Adrenal gland (tissue), 12 donors: Measurements from ENCODE around the gene MAN1A2. TPM values are rescaled to one million over a fixed set of nuclear protein-coding genes. Genes with fewer than 3 reads are reported as not detected.

ENCODE experiments used
- DNase-seq, 7 donors: peaks; one replicate each; pipeline ENCODE4 v3.0.0-alpha.2; 2019 to 2020
- H3K27ac ChIP-seq, 5 donors: fragments of 200-600 bp; sonication (generic) in 4 of 5; 1 replicate in 3 of 5; 2 replicates in 2 of 5; pipeline versions ENCODE4 v1.5.1 to v1.8.0; 2016 to 2020; ENCODE audit warnings: mild to moderate bottlenecking in 1 of 5
- H3K27me3 ChIP-seq: fragments of 200-600 bp; 2 replicates; pipeline ENCODE4 v1.8.0; 2021
- H3K36me3 ChIP-seq, 2 donors: fragments of 200-600 bp; replicated peaks in 1 of 2; 1 replicate in 1 of 2; 2 replicates in 1 of 2; pipeline versions ENCODE4 v1.5.1 to v1.8.0; 2018 to 2022
- H3K4me1 ChIP-seq, 2 donors: fragments of 200-600 bp; replicated peaks in 1 of 2; 1 replicate in 1 of 2; 2 replicates in 1 of 2; pipeline versions ENCODE4 v1.5.1 to v1.8.0; 2018 to 2021
- H3K4me3 ChIP-seq, 4 donors: fragments of 200-600 bp; sonication (generic) in 3 of 4; one replicate each; pipeline ENCODE4 v1.5.1; 2016 to 2018
- H3K9me3 ChIP-seq, 3 donors: fragments of 200-600 bp; sonication (generic) in 1 of 3; replicated peaks in 1 of 3; 1 replicate in 2 of 3; 2 replicates in 1 of 3; pipeline versions ENCODE4 v1.5.1 to v1.8.0; 2016 to 2021
- POLR2A ChIP-seq, 2 donors: fragments of 450-650 bp; IDR thresholded peaks; one replicate each; pipeline ENCODE4 v1.6.1; 2017; ENCODE audit warnings: antibody characterized with exemption in 2 of 2, mild to moderate bottlenecking in 2 of 2, moderate library complexity in 1 of 2
- WGBS, 4 donors: extraction: QIAGEN DNeasy Blood & Tissue Kit in 2 of 4; methylation state at CpG; one replicate each; pipeline versions ENCODE4 v1.1.5 to v1.1.7; 2013 to 2017; 5-methylcytosine and 5-hydroxymethylcytosine counted together
- intact Hi-C, 2 donors: fragments of 100-400 bp; cut with DNase I; formaldehyde crosslinking; loops; one replicate each; pipeline versions ENCODE4 v1.14.1 to v1.15.0; 2022 to 2023
- polyA plus RNA-seq, 3 donors: library from polyadenylated mRNA; stranded (reverse); fragments of 200-250 nt in 2 of 3; fragments of 350-450 nt in 1 of 3; fragmentation: Illumina TruSeq in 1 of 3; extraction: RNeasy Lipid Tissue Mini Kit (QIAGEN cat#74804) in 1 of 3; gene quantifications; one replicate each; pipeline ENCODE4 v1.2.3, GENCODE V29; 2013 to 2014
- total RNA-seq, 9 donors: library from RNA; depleted of rRNA in 4 of 9; stranded (reverse); fragments of >200 nt in 4 of 9; fragments of 120-200 nt in 1 of 9; fragmentation: NEBNext Ultra II Directional in 1 of 9; extraction: Animal tissue kit (Norgen Biotek cat#: 25700) in 1 of 9; gene quantifications; one replicate each; pipeline versions ENCODE4 v1.1.0 to v1.2.4, GENCODE V29; 2013 to 2023
- TF ChIP-seq, protein P1 (sequence below), 6 experiments: fragments of 450-650 bp in 4 of 6; fragments of 200-600 bp in 2 of 6; sonication (generic) in 1 of 6; IDR thresholded peaks; 1 replicate in 5 of 6; 2 replicates in 1 of 6; pipeline versions ENCODE4 v1.5.1 to v1.8.0; 2016 to 2021; ENCODE audit warnings: antibody characterized with exemption in 6 of 6, mild to moderate bottlenecking in 2 of 6, moderate library complexity in 1 of 6
- donor health status: healthy with polysubstance abuse.
- donor health status: Bipolar disorder and iron deficiency.
- donor health status: DM: yes; HTN: yes; CAD: no.
- donor health status: DM: no; HTN: no; CAD: no.
- donor health status: DM: no; HTN: no; CAD: no.
- donor health status: DM: yes; HTN: yes; CAD: no.

The MAN1A2 gene
- total and polyA plus RNA-seq, 12 donors = 4.4 to 45.2 (median 34.1) TPM

DNA sequence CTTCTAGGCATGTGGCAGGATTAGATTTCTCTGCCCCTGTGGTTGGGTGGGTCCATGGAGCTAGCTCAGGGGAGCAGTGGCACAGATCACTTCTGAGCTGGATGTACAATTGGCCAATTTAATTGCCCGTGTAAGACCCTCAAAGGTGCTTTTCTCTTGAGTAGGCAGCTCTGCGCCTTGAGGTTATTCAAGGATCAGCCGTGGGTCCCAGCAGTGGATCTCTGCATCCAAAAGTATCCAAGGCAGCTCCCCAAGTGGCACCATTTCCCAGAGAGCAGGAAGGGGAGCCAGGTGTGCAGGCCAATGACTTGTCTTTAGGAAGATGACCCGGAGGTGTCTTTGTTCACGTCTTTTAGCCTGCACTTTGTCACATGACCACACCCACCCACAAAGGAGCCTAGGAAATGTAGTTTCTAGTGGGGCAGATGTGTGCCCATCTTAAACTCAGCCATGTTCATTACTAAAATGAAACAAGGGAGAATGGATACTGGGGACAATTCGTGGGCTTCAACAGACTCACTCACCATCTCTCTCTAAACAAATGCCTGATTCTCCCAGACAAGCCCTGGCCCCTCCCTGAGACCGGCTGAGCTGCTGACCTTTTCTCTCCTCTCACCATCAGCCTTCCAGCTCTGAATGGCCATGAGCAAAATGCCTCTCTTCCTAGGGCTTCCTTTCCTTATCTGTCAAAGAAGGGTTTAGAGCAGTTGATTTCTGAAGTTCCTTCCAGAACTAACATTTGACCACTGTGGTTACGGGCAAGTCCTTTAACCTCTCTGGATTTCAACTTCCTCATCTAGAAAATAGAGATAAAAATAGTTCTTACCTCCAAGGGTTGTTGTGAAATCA lies 197.2 kb downstream of the MAN1A2 start:
- 69 to 73% (median 72%) methylated on average over 8 of the region's 8 CpGs for WGBS, 4 donors
- Histone ChIP-seq H3K9me3 (no peaks in the 10 kb centered on the region), H3K4me1 (no peaks in the 10 kb centered on the region), H3K36me3 (no peaks in the 10 kb centered on the region), H3K27me3 (no peaks in the 10 kb centered on the region), H3K27ac (no peak overlapping the region), H3K4me3 (no peak overlapping the region)
- no peak for DNase-seq
- TF ChIP-seq, protein P1, sequence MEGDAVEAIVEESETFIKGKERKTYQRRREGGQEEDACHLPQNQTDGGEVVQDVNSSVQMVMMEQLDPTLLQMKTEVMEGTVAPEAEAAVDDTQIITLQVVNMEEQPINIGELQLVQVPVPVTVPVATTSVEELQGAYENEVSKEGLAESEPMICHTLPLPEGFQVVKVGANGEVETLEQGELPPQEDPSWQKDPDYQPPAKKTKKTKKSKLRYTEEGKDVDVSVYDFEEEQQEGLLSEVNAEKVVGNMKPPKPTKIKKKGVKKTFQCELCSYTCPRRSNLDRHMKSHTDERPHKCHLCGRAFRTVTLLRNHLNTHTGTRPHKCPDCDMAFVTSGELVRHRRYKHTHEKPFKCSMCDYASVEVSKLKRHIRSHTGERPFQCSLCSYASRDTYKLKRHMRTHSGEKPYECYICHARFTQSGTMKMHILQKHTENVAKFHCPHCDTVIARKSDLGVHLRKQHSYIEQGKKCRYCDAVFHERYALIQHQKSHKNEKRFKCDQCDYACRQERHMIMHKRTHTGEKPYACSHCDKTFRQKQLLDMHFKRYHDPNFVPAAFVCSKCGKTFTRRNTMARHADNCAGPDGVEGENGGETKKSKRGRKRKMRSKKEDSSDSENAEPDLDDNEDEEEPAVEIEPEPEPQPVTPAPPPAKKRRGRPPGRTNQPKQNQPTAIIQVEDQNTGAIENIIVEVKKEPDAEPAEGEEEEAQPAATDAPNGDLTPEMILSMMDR (IDR thresholded peaks at IDR 0.05) = no peak
- TF ChIP-seq POLR2A (IDR thresholded peaks at IDR 0.05) = no peak
- intact Hi-C loops = no loop called here

DNA sequence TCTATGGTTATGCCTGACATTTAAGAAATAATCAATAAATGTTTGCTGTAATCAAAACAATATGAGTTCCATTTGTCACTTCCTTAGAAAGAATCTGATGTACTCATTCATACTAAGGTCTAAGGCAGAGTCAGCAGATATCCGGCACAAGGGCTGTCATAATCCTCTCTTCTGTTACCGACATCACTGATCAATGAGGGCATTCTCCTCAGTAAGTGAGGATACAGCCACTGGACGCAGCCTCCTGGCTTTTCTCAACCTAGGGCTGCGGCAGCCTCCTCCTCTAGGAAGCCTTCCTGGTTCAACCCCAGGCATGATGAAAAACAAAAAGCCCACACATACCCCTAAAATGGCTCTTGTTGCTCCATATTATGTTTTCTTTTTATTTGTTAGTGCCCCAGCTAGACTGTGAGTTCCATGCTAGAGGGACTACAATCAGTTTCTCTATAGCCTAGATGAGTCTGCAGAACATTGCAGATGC lies 197.9 kb downstream of the MAN1A2 start:
- intact Hi-C loops = no loop called here
- H3K9me3 ChIP-seq = no peaks in the 10 kb centered on the region
- no peaks in the 10 kb centered on the region for H3K27me3 ChIP-seq
- no peak for DNase-seq
- WGBS, 4 donors = 76 to 83% (median 82%) methylated on average over 4 of the region's 4 CpGs
- no peak for TF ChIP-seq POLR2A (IDR thresholded peaks at IDR 0.05)
- no peaks in the 10 kb centered on the region for H3K4me1 ChIP-seq
- no peak overlapping the region for H3K27ac ChIP-seq
- no peaks in the 10 kb centered on the region for H3K36me3 ChIP-seq
- no peak overlapping the region for H3K4me3 ChIP-seq

DNA sequence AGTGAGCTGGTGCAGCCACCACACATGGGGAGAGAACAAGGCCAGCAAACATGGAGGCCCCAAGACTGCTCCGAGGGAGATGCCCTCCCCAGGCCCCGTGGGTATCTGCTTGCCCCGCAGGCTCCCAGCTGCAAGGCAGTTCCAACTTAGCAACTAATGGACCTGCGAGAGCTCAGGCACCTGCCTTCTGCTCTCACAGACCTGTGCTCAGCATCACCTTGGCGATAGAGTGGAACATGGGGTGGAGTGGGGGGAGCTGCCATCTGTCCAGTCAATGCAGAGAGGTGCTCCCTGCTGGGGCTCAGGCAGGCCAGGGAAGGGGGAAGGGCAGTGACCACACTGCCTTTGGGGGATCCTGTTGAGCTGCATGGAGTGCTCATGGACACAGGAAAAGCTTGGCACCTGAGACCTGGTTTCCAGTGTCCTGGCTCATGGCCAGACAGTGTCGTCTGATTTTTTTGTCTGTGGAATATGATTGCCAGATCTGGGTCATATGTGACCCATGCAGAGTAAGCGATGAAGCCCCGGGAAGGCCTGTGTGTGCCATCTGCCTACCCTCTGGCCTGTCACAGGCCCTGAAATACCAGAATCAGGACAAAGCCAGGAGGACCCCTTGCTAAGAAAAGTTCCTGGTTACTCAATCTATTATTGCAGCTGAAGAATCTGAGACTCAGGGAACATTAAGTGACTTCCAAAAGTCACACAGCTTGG lies 198.7 kb downstream of the MAN1A2 start:
- intact Hi-C loops = no loop called here
- Histone ChIP-seq H3K27me3 (no peaks in the 10 kb centered on the region), H3K4me3 (no peak overlapping the region), H3K9me3 (no peaks in the 10 kb centered on the region), H3K36me3 (no peaks in the 10 kb centered on the region), H3K27ac (no peak overlapping the region), H3K4me1 (no peaks in the 10 kb centered on the region)
- WGBS, 4 donors = 75 to 87% (median 84%) methylated on average over 3 to 8 of the region's 8 CpGs
- DNase-seq = peak in 2 of 7 donors; percentile 6 to 39
- TF ChIP-seq, protein P1 (IDR thresholded peaks at IDR 0.05) = no peak
- no peak for TF ChIP-seq POLR2A (IDR thresholded peaks at IDR 0.05)

DNA sequence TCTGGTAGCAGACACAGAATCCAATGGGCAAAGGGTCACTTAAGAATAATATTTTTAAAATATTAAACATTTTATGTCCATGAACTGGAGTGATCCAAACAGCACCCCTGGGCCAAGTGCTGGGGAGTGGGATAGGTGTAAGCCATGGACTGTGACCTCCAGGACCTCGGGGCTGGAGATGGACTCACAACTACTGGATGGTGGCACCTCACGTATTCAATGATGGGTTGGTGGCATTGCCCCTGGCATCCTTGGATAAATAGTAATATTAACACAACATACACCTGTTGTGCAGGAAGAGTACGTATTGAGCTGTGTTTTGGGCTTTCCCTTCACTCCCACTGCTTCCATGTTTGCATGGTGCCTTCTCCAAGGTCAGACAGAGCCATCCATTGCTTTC lies 199.3 kb downstream of the MAN1A2 start:
- DNase-seq = peak in 1 of 7 donors; percentile 13
- Histone ChIP-seq H3K36me3 (no peaks in the 10 kb centered on the region), H3K27me3 (no peaks in the 10 kb centered on the region), H3K27ac (no peak overlapping the region), H3K4me1 (no peaks in the 10 kb centered on the region), H3K4me3 (no peak overlapping the region), H3K9me3 (no peaks in the 10 kb centered on the region)
- intact Hi-C loops = no loop called here
- TF ChIP-seq, protein P1 (IDR thresholded peaks at IDR 0.05) = no peak
- TF ChIP-seq POLR2A (IDR thresholded peaks at IDR 0.05) = no peak
- 77 to 93% (median 89%) methylated on average over 3 of the region's 3 CpGs for WGBS, 4 donors
